ENCODE results near the gene CATSPER1. TPM values are rescaled to one million over a fixed set of nuclear protein-coding genes. Genes with fewer than 3 reads are reported as not detected.

CATSPER1 gene
- total RNA-seq, 3 donors from 2014 or later: not detected

- Mint-ChIP-seq H3K4me1 (ENCODE audit: low read depth) (peaks cover 8% of the 10 kb centered on the region), H3K4me3 (no peak overlapping the region), H3K36me3 (ENCODE audit: insufficient read depth) (peaks cover 10% of the 10 kb centered on the region), H3K9me3 (no peaks in the 10 kb centered on the region), H3K27me3 (ENCODE audit: low read depth) (peaks cover 10% of the 10 kb centered on the region)
- DNase-seq (no peak), ATAC-seq (no peak)
Measured at GRCh38 chr11:66007201-66007634, 19.1 kb downstream of the CATSPER1 start.

DNA sequence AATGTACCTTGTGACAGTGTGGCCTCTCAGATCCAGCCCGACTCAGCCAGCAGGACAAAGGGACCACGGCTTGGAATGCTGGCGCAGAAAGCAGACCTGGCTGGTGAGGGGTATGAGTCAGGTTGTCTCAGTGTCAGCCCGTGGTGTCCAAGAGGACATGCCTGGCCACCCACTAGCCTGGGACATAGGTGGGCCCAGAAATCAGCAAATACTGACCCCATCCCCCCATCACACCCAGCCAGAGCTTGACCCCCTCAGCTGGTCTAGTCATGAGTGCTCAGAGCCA is 19.4 kb downstream of the CATSPER1 start:
- Mint-ChIP-seq H3K9me3 (no peaks in the 10 kb centered on the region), H3K27me3 (ENCODE audit: low read depth) (peaks cover 10% of the 10 kb centered on the region)

GRCh38 chr11:66006134-66006890 is 20.0 kb downstream of the CATSPER1 start:
- no peak for DNase-seq
- H3K4me3 Mint-ChIP-seq: no peak overlapping the region
- peaks cover 11% of the 10 kb centered on the region for H3K4me1 Mint-ChIP-seq (ENCODE audit: low read depth)
- H3K27me3 Mint-ChIP-seq (ENCODE audit: low read depth): peaks cover 7% of the 10 kb centered on the region
- H3K9me3 Mint-ChIP-seq: no peaks in the 10 kb centered on the region
- peaks cover 10% of the 10 kb centered on the region for H3K36me3 Mint-ChIP-seq (ENCODE audit: insufficient read depth)
- no peak for ATAC-seq

More for the DNA sequence above, 19.4 kb downstream of the CATSPER1 start:
- DNase-seq (no peak), ATAC-seq (no peak)
- peaks cover 10% of the 10 kb centered on the region for H3K36me3 Mint-ChIP-seq (ENCODE audit: insufficient read depth)
- peaks cover 9% of the 10 kb centered on the region for H3K4me1 Mint-ChIP-seq (ENCODE audit: low read depth)
- no peak overlapping the region for H3K4me3 Mint-ChIP-seq

DNA sequence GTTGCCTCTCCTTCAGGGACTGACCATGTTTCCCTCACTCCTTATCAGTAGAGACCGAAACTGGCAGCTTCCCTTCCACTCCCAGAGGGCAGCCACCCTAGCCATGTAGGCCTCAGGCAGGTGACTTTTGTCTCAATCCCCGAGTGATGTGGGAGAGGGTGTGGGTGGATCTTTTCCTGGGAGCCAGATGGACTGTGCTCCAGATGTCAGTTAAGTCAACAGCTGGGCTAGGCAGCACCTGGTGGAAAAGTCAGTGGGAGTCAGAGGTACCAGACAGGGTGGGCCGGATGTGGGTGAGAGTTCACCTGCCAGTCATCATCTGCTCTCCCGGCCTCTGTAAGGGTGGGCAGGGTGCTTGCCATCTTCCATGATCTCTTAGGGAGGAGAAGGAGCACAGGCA is 22.1 kb downstream of the CATSPER1 start:
- ATAC-seq (no peak), DNase-seq (no peak)
- H3K9me3 Mint-ChIP-seq: no peaks in the 10 kb centered on the region
- no peaks in the 10 kb centered on the region for H3K27me3 Mint-ChIP-seq (ENCODE audit: low read depth)
- H3K4me1 Mint-ChIP-seq (ENCODE audit: low read depth): peaks cover 23% of the 10 kb centered on the region
- peaks cover 12% of the 10 kb centered on the region for H3K36me3 Mint-ChIP-seq (ENCODE audit: insufficient read depth)
- H3K4me3 Mint-ChIP-seq: peak overlapping the region; percentile 97

- H3K27me3 Mint-ChIP-seq (ENCODE audit: low read depth): no peaks in the 10 kb centered on the region
- no peak for ATAC-seq
- no peaks in the 10 kb centered on the region for H3K9me3 Mint-ChIP-seq
- H3K4me1 Mint-ChIP-seq (ENCODE audit: low read depth): peaks cover 23% of the 10 kb centered on the region
- peak overlapping the region; percentile 97 for H3K4me3 Mint-ChIP-seq
- H3K36me3 Mint-ChIP-seq (ENCODE audit: insufficient read depth): peaks cover 21% of the 10 kb centered on the region
- DNase-seq: no peak
Measured at GRCh38 chr11:66003291-66003690, 23.0 kb downstream of the CATSPER1 start.

GRCh38 chr11:66002648-66003225 is 23.5 kb downstream of the CATSPER1 start:
- peaks cover 26% of the 10 kb centered on the region for H3K36me3 Mint-ChIP-seq (ENCODE audit: insufficient read depth)
- H3K27me3 Mint-ChIP-seq (ENCODE audit: low read depth): no peaks in the 10 kb centered on the region
- DNase-seq: peak; percentile 67
- H3K4me3 Mint-ChIP-seq: peak overlapping the region; percentile 97
- no peaks in the 10 kb centered on the region for H3K9me3 Mint-ChIP-seq
- H3K4me1 Mint-ChIP-seq (ENCODE audit: low read depth): peaks cover 23% of the 10 kb centered on the region
- peak; percentile 75 to 77 for ATAC-seq

DNA sequence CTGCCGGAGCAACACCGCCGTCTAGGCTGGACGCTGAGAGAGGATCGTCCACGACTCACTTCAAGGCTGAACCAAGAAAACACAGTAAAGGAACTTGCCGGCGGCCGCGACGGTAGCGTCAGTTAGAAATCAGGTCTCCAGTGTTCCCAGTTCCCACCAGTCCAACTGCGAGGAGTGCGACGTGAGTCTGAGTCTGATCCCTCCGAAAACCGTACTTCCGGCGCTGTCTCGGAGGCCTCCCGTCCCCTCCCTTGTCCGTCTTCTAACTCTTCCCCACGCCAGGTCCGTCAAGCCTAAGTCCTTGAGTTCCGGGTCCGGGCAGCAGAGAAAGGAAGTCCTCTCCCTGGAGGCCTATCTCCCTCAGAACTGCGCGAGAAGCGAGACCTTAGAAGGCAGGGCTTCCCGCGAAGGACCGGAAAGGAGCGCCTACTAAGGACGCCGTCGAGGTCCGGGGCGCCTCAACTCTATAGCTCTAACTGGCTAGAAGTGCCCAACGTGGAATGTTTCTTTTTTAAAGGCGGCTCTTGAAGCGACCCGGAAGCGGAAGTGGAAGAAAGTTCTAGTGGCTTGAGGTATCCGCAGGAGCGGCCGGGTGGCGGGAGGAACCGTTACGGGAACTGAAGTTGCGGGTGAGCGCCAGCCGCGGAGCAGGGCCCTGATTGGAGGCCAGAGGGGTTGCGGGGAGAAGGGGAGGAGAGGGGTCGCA is 24.2 kb downstream of the CATSPER1 start, which contains the start of the genes BANF1 and EIF1AD:
Gene BANF1, plus strand, starts transcription at position 562 of the 706 bp plus-strand sequence. CDS start 748 bp downstream, outside the sequence.
Gene EIF1AD, minus strand, starts transcription at position 216 of the 706 bp plus-strand sequence. CDS start 1,768 bp downstream, outside the sequence.
- Mint-ChIP-seq H3K4me1 (ENCODE audit: low read depth) (peaks cover 23% of the 10 kb centered on the region), H3K9me3 (no peaks in the 10 kb centered on the region), H3K36me3 (ENCODE audit: insufficient read depth) (peaks cover 33% of the 10 kb centered on the region), H3K4me3 (peak within 1 kb of the TSS; percentile 97), H3K27me3 (ENCODE audit: low read depth) (no peaks in the 10 kb centered on the region)
- DNase-seq: peak; percentile 86
- peak; percentile 93 to 95 for ATAC-seq

- Mint-ChIP-seq H3K36me3 (ENCODE audit: insufficient read depth) (peaks cover 25% of the 10 kb centered on the region), H3K4me1 (ENCODE audit: low read depth) (peaks cover 15% of the 10 kb centered on the region), H3K9me3 (no peaks in the 10 kb centered on the region), H3K4me3 (no peak overlapping the region), H3K27me3 (ENCODE audit: low read depth) (no peaks in the 10 kb centered on the region)
- DNase-seq: no peak
- no peak for ATAC-seq
Measured at GRCh38 chr11:65997286-65997685, 29.0 kb downstream of the CATSPER1 start.

GRCh38 chr11:65992056-65992455 is 34.2 kb downstream of the CATSPER1 start:
- H3K4me1 Mint-ChIP-seq (ENCODE audit: low read depth): peaks cover 5% of the 10 kb centered on the region
- ATAC-seq (no peak), DNase-seq (no peak)
- no peaks in the 10 kb centered on the region for H3K27me3 Mint-ChIP-seq (ENCODE audit: low read depth)
- no peak overlapping the region for H3K4me3 Mint-ChIP-seq
- no peaks in the 10 kb centered on the region for H3K9me3 Mint-ChIP-seq
- H3K36me3 Mint-ChIP-seq (ENCODE audit: insufficient read depth): peaks cover 3% of the 10 kb centered on the region

GRCh38 chr11:65988791-65989592 is 37.3 kb downstream of the CATSPER1 start:
- Mint-ChIP-seq H3K4me1 (ENCODE audit: low read depth) (peaks cover 5% of the 10 kb centered on the region), H3K36me3 (ENCODE audit: insufficient read depth) (no peaks in the 10 kb centered on the region), H3K27me3 (ENCODE audit: low read depth) (no peaks in the 10 kb centered on the region), H3K9me3 (no peaks in the 10 kb centered on the region), H3K4me3 (no peak overlapping the region)
- ATAC-seq: peak; percentile 100
- peak; percentile 89 for DNase-seq

DNA sequence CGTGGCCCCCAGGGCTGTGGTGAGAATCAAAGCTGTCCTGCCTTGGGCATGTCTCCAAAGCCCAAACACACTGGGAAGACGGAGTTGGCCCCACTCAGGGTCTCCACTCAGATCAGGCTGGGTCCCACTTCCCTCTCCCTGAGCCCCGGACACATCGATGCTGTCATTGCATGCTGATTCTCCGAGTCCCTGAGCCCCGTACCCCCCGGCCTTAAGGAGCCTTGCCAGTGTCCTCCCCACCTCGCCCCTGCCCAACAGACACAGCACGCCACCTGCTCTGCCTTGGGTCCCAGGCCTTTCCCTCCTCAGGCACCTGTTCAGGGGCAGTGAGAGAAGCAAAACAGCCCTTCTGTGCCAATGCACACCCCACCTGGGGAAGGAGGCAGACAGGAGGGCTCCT is 38.9 kb downstream of the CATSPER1 start:
- Mint-ChIP-seq H3K4me1 (ENCODE audit: low read depth) (peaks cover 5% of the 10 kb centered on the region), H3K27me3 (ENCODE audit: low read depth) (no peaks in the 10 kb centered on the region), H3K9me3 (no peaks in the 10 kb centered on the region), H3K36me3 (ENCODE audit: insufficient read depth) (no peaks in the 10 kb centered on the region), H3K4me3 (no peak overlapping the region)
- no peak for ATAC-seq
- no peak for DNase-seq

DNA sequence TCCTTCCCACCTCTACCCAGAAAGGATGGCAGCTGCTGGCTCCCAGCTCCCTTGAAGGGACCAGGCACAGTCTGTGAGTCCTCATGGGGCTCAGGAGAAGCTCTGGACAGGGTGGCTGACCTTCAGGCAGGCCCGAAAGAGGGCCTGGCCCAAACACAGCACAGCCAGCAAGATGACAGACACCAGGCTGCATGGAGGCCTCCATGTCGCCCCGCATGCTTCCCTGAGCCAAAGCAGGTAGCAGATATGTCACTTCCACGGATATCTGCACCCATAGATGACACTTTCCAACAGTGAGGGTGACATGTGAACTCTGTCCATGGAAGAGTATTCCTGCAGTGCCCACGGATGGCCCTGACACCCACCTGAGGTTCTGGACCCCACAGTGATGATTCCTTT is 42.7 kb downstream of the CATSPER1 start:
- DNase-seq (no peak), ATAC-seq (no peak)
- no peaks in the 10 kb centered on the region for H3K27me3 Mint-ChIP-seq (ENCODE audit: low read depth)
- H3K4me3 Mint-ChIP-seq: no peak overlapping the region
- H3K9me3 Mint-ChIP-seq: no peaks in the 10 kb centered on the region
- H3K4me1 Mint-ChIP-seq (ENCODE audit: low read depth): no peaks in the 10 kb centered on the region
- peaks cover 7% of the 10 kb centered on the region for H3K36me3 Mint-ChIP-seq (ENCODE audit: insufficient read depth)

- no peaks in the 10 kb centered on the region for H3K27me3 Mint-ChIP-seq (ENCODE audit: low read depth)
- H3K9me3 Mint-ChIP-seq: no peaks in the 10 kb centered on the region
- H3K4me3 Mint-ChIP-seq: no peak overlapping the region
- DNase-seq (no peak), ATAC-seq (no peak)
- H3K36me3 Mint-ChIP-seq (ENCODE audit: insufficient read depth): peaks cover 10% of the 10 kb centered on the region
- H3K4me1 Mint-ChIP-seq (ENCODE audit: low read depth): no peaks in the 10 kb centered on the region
Measured at GRCh38 chr11:65982824-65983588, 43.3 kb downstream of the CATSPER1 start.
